HL-60 (cell line): ENCODE results near the gene CETP.

Source experiments
- CTCF ChIP-seq: IDR thresholded peaks from one replicate; pipeline ENCODE4 v1.5.1; 2011; ENCODE audit warnings: low read length, control low read depth, inconsistent platforms; ENCODE audit not compliant: insufficient read depth
- GABPA ChIP-seq: IDR thresholded peaks from 2 replicates; pipeline ENCODE4 v1.6.1; 2012; ENCODE audit warnings: low read depth
- POLR2AphosphoS5 ChIP-seq: IDR thresholded peaks from 2 replicates; pipeline ENCODE4 v1.6.1; 2012; ENCODE audit warnings: low read depth
- REST ChIP-seq: IDR thresholded peaks from 2 replicates; pipeline ENCODE4 v1.6.1; 2012; ENCODE audit warnings: low read depth; ENCODE audit not compliant: insufficient replicate concordance
- SPI1 ChIP-seq: IDR thresholded peaks from 2 replicates; pipeline ENCODE4 v1.6.1; 2012; ENCODE audit warnings: low read depth, mild to moderate bottlenecking, borderline replicate concordance

- TF ChIP-seq CTCF (no peak), REST (no peak), POLR2AphosphoS5 (no peak), SPI1 (no peak), GABPA (no peak)
These were observed 16.6 kb upstream of the CETP start for GRCh38 chr16:56944954-56945839.
